ENCODE results near the gene LGALS7B.
A peak's percentile ranks its signal among the peaks of the same experiment; 100 is the strongest.
"Not testable (repeated sequence)": the region's sequence is repeated elsewhere in the genome, so short reads cannot be mapped to it uniquely, and the experiment has no call there.

LGALS7B gene

GRCh38 chr19:38785187-38785699 is 3.8 kb upstream of the LGALS7B start:
- no peaks in the 10 kb centered on the region for H3K9me3 Mint-ChIP-seq
- no peaks in the 10 kb centered on the region for H3K4me1 Mint-ChIP-seq
- no peak overlapping the region for H3K4me3 Mint-ChIP-seq
- H3K27me3 Mint-ChIP-seq = peaks cover 8% of the 10 kb centered on the region
- DNase-seq (no peak), ATAC-seq (no peak)
- no peak overlapping the region for H3K27ac Mint-ChIP-seq

GRCh38 chr19:38786061-38786460 is 2.9 kb upstream of the LGALS7B start:
- H3K9me3 Mint-ChIP-seq = not testable (repeated sequence)

GRCh38 chr19:38786572-38787265 is 2.3 kb upstream of the LGALS7B start:
- Mint-ChIP-seq H3K27me3 (no peaks in the 10 kb centered on the region), H3K4me1 (no peaks in the 10 kb centered on the region), H3K9me3 (no peaks in the 10 kb centered on the region), H3K27ac (no peak overlapping the region), H3K4me3 (no peak overlapping the region)
- DNase-seq (no peak), ATAC-seq (no peak)

More at GRCh38 chr19:38786061-38786460, 2.9 kb upstream of the LGALS7B start:
- not testable (repeated sequence) for H3K4me1 Mint-ChIP-seq, H3K4me3 Mint-ChIP-seq, DNase-seq, H3K27me3 Mint-ChIP-seq, H3K27ac Mint-ChIP-seq, ATAC-seq

- H3K4me3 Mint-ChIP-seq, H3K27me3 Mint-ChIP-seq, H3K9me3 Mint-ChIP-seq, DNase-seq, ATAC-seq, H3K27ac Mint-ChIP-seq: not testable (repeated sequence)
- H3K4me1 Mint-ChIP-seq = peaks cover 10% of the 10 kb centered on the region
Measured at GRCh38 chr19:38790507-38791403, 1.8 kb downstream of the LGALS7B start.

GRCh38 chr19:38791451-38792064 is 2.6 kb downstream of the LGALS7B start:
- H3K27ac Mint-ChIP-seq, H3K9me3 Mint-ChIP-seq, H3K4me3 Mint-ChIP-seq, H3K27me3 Mint-ChIP-seq, DNase-seq: not testable (repeated sequence)
- peak; percentile 94 for ATAC-seq
- peaks cover 10% of the 10 kb centered on the region for H3K4me1 Mint-ChIP-seq

GRCh38 chr19:38792250-38793111 is 3.5 kb downstream of the LGALS7B start:
- Mint-ChIP-seq H3K9me3 (no peaks in the 10 kb centered on the region), H3K4me1 (peaks cover 10% of the 10 kb centered on the region), H3K4me3 (peak overlapping the region; percentile 45 to 74), H3K27ac (no peak overlapping the region), H3K27me3 (no peaks in the 10 kb centered on the region)
- ATAC-seq (peak; percentile 52), DNase-seq (peak; percentile 56 to 71)

GRCh38 chr19:38793177-38793576 is 4.2 kb downstream of the LGALS7B start:
- ATAC-seq (no peak), DNase-seq (no peak)
- Mint-ChIP-seq H3K9me3 (no peaks in the 10 kb centered on the region), H3K4me1 (peaks cover 10% of the 10 kb centered on the region), H3K4me3 (peak overlapping the region in 1 of 2 donors; percentile 45), H3K27me3 (no peaks in the 10 kb centered on the region), H3K27ac (peak overlapping the region in 1 of 2 donors; percentile 37)

GRCh38 chr19:38793671-38794070 is 4.7 kb downstream of the LGALS7B start:
- ATAC-seq = no peak
- Mint-ChIP-seq H3K4me3 (no peak overlapping the region), H3K9me3 (no peaks in the 10 kb centered on the region), H3K4me1 (peaks cover 10% of the 10 kb centered on the region), H3K27me3 (no peaks in the 10 kb centered on the region), H3K27ac (no peak overlapping the region)
- DNase-seq = no peak

GRCh38 chr19:38795549-38795948 is 6.5 kb downstream of the LGALS7B start:
- H3K27ac Mint-ChIP-seq = no peak overlapping the region
- peaks cover 10% of the 10 kb centered on the region for H3K4me1 Mint-ChIP-seq
- no peaks in the 10 kb centered on the region for H3K9me3 Mint-ChIP-seq
- H3K4me3 Mint-ChIP-seq = no peak overlapping the region
- ATAC-seq = no peak
- no peaks in the 10 kb centered on the region for H3K27me3 Mint-ChIP-seq
- DNase-seq = no peak

- no peaks in the 10 kb centered on the region for H3K27me3 Mint-ChIP-seq
- ATAC-seq (no peak), DNase-seq (no peak)
- H3K9me3 Mint-ChIP-seq = no peaks in the 10 kb centered on the region
- no peak overlapping the region for H3K4me3 Mint-ChIP-seq
- H3K4me1 Mint-ChIP-seq = peaks cover 10% of the 10 kb centered on the region
- H3K27ac Mint-ChIP-seq = no peak overlapping the region
Measured at GRCh38 chr19:38796154-38796553, 7.2 kb downstream of the LGALS7B start.

GRCh38 chr19:38797781-38798180 is 8.8 kb downstream of the LGALS7B start:
- not testable (repeated sequence) for H3K4me3 Mint-ChIP-seq, H3K27ac Mint-ChIP-seq, ATAC-seq, H3K9me3 Mint-ChIP-seq, DNase-seq, H3K4me1 Mint-ChIP-seq, H3K27me3 Mint-ChIP-seq

GRCh38 chr19:38799104-38799503 is 10.1 kb downstream of the LGALS7B start:
- no peaks in the 10 kb centered on the region for H3K27me3 Mint-ChIP-seq
- ATAC-seq (no peak), DNase-seq (no peak)
- no peaks in the 10 kb centered on the region for H3K9me3 Mint-ChIP-seq
- H3K4me1 Mint-ChIP-seq = no peaks in the 10 kb centered on the region
- no peak overlapping the region for H3K27ac Mint-ChIP-seq
- H3K4me3 Mint-ChIP-seq = no peak overlapping the region

- no peaks in the 10 kb centered on the region for H3K27me3 Mint-ChIP-seq
- no peaks in the 10 kb centered on the region for H3K9me3 Mint-ChIP-seq
- DNase-seq (no peak), ATAC-seq (no peak)
- peaks cover 7% of the 10 kb centered on the region for H3K4me1 Mint-ChIP-seq
- no peak overlapping the region for H3K4me3 Mint-ChIP-seq
- H3K27ac Mint-ChIP-seq = no peak overlapping the region
Measured at GRCh38 chr19:38800577-38801347, 11.8 kb downstream of the LGALS7B start.

- DNase-seq (no peak), ATAC-seq (no peak)
- no peak overlapping the region for H3K27ac Mint-ChIP-seq
- no peaks in the 10 kb centered on the region for H3K9me3 Mint-ChIP-seq
- no peaks in the 10 kb centered on the region for H3K27me3 Mint-ChIP-seq
- no peak overlapping the region for H3K4me3 Mint-ChIP-seq
- peaks cover 7% of the 10 kb centered on the region for H3K4me1 Mint-ChIP-seq
Measured at GRCh38 chr19:38801359-38802095, 12.5 kb downstream of the LGALS7B start.

Measured in stimulated activated naive CD8-positive, alpha-beta T cell treated with anti-CD3 and anti-CD28 coated beads, Interleukin-15, amount 100 ng/mL, for 72 hours (primary cell).